Activated naive CD4-positive, alpha-beta T cell treated with anti-CD3 and anti-CD28 coated beads, Interleukin-2, amount 10 ng/mL, durations not matched to agents 7 days and 5 days (primary cell): ENCODE results near the gene ROBO1.

Experiments used
- CTCF ChIA-PET: fragments of 350-600 bp; sonication (Branson Sonifier 250); formaldehyde crosslinking; loops from one replicate; lab custom pipeline; 2021; ENCODE audit warnings: antibody characterized with exemption; lab: Charles Lee
- DNase-seq: peaks from one replicate; pipeline ENCODE4 v3.0.0-alpha.2; 2020
- H3K27ac Mint-ChIP-seq: one replicate; pipeline ENCODE4 v1.8.0; 2021; ENCODE audit warnings: mild to moderate bottlenecking, moderate library complexity, mixed read lengths
- H3K27me3 Mint-ChIP-seq: one replicate; pipeline ENCODE4 v1.8.0; 2021; ENCODE audit warnings: mild to moderate bottlenecking, mixed read lengths
- H3K36me3 Mint-ChIP-seq: one replicate; pipeline ENCODE4 v1.8.0; 2021; ENCODE audit warnings: mixed read lengths
- H3K4me1 Mint-ChIP-seq: one replicate; pipeline ENCODE4 v1.8.0; 2021; ENCODE audit warnings: mixed read lengths
- H3K4me3 Mint-ChIP-seq: one replicate; pipeline ENCODE4 v1.8.0; 2021; ENCODE audit warnings: mild to moderate bottlenecking, moderate library complexity, mixed read lengths
- H3K9me3 Mint-ChIP-seq: one replicate; pipeline ENCODE4 v1.8.0; 2021; ENCODE audit warnings: mixed read lengths

Gene ROBO1

DNA sequence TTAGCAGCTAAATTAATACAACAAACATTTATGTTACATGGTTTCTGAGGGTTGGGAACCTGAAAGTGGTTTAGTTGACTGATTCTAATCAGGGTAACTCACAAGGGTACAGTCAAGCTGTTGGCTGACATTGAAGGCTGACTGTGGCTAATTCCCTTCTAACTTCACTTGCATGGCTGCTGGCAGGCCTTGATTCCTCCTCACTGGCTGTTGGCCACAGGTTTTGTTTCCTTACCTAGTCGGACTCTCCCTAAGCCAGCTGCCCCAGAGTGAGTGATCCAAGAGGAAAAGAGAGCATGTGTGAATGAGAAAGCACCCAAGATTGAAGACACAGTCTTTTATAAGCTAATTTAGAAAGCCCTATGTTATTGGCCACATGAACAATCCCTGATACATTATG is 700.1 kb downstream of the ROBO1 start:
- Mint-ChIP-seq H3K27ac (no peak overlapping the region), H3K4me1 (no peaks in the 10 kb centered on the region), H3K4me3 (no peak overlapping the region), H3K27me3 (no peaks in the 10 kb centered on the region), H3K36me3 (no peaks in the 10 kb centered on the region), H3K9me3 (peaks cover 10% of the 10 kb centered on the region)
- DNase-seq = no peak
- CTCF ChIA-PET = no interaction called here

DNA sequence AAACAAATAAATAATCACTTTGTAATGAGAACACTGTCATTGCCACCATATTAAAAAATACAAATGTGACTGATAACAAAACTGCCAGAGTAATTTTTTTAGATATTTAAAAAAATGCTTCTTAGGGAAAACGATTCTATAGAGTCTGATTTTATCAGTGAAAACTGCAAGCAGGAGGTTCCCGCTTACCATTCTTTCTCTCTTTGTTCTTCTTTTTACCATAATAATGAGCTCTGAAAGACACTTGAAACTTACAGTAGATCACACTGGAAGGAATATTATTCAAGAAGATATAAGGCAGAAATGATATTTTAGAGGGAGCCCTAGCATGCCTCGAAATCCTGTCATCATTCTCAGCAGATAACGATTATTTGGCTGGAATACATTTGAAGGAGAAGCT is 701.3 kb downstream of the ROBO1 start:
- CTCF ChIA-PET = no interaction called here
- no peaks in the 10 kb centered on the region for H3K36me3 Mint-ChIP-seq
- H3K27me3 Mint-ChIP-seq = no peaks in the 10 kb centered on the region
- DNase-seq = no peak
- H3K9me3 Mint-ChIP-seq = peaks cover 12% of the 10 kb centered on the region
- H3K4me3 Mint-ChIP-seq = no peak overlapping the region
- H3K27ac Mint-ChIP-seq = no peak overlapping the region
- H3K4me1 Mint-ChIP-seq = no peaks in the 10 kb centered on the region

DNA sequence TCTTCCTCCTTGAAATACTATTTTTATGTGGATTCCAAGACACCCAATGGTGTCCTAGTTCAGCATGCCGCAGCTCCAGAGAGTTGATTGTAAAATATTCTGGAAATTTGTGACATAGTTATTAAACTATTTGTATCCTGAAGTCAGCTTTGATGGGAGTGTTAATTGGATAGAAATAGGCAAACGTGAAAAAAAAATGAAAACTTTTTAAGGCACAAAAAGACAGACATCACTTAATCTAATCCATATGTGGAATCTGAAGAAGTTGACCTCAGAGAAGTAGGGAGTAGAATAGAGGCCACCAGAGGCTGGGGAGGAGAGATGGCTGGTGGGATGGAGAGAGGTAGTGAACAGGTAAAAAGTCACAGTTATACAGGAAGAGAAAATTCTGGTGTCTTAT is 704.2 kb downstream of the ROBO1 start:
- H3K9me3 Mint-ChIP-seq = peaks cover 24% of the 10 kb centered on the region
- no peaks in the 10 kb centered on the region for H3K27me3 Mint-ChIP-seq
- H3K27ac Mint-ChIP-seq = no peak overlapping the region
- no peaks in the 10 kb centered on the region for H3K36me3 Mint-ChIP-seq
- DNase-seq = no peak
- H3K4me3 Mint-ChIP-seq = no peak overlapping the region
- H3K4me1 Mint-ChIP-seq = no peaks in the 10 kb centered on the region
- CTCF ChIA-PET = interaction anchor here (0.7 kb wide), 1 partner anchor 37 kb away, joined by 4 read pairs; no protein-coding TSS in a partner anchor

DNA sequence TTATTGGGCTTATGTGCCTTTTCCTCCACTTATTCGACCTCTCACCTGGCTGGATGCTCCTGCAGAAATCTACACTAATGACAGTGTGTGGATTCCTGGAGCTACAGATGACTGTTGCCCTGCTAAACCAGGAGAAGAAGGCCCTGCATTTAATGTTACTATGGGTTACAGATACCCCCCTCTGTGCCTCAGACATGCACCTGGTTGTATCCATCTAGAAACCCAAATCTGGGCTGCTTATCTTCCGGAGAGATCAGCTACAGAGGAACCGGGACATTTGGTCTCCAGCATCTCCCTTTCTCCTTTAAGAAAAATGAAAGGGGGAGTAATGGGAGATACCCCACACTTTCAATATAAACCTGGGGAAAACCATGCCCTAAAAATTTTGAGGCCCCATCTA is 710.0 kb downstream of the ROBO1 start:
- Mint-ChIP-seq H3K36me3 (no peaks in the 10 kb centered on the region), H3K4me3 (no peak overlapping the region), H3K27me3 (no peaks in the 10 kb centered on the region), H3K27ac (no peak overlapping the region), H3K9me3 (peaks cover 32% of the 10 kb centered on the region), H3K4me1 (no peaks in the 10 kb centered on the region)
- no peak for DNase-seq
- CTCF ChIA-PET = no interaction called here

DNA sequence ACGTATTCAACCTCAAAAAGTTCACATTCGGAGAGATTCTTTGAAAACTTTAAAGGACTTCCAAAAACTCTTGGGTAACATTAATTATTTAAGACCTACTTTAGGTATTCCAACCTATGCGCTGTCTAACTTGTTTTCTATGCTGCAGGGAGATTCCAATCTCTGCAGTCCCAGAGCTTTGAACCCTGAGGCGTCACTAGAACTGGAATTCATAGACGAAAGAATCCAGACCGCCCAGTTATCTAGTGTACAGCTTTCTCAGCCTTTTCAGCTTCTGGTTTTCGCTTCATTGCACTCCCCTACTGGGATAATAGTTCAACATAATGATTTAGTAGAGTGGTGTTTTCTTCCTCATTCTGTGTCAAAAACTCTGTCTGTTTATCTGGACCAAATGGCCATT is 711.3 kb downstream of the ROBO1 start:
- Mint-ChIP-seq H3K9me3 (peaks cover 41% of the 10 kb centered on the region), H3K4me1 (no peaks in the 10 kb centered on the region), H3K4me3 (no peak overlapping the region), H3K27me3 (no peaks in the 10 kb centered on the region), H3K27ac (no peak overlapping the region), H3K36me3 (no peaks in the 10 kb centered on the region)
- DNase-seq = no peak
- CTCF ChIA-PET = no interaction called here

DNA sequence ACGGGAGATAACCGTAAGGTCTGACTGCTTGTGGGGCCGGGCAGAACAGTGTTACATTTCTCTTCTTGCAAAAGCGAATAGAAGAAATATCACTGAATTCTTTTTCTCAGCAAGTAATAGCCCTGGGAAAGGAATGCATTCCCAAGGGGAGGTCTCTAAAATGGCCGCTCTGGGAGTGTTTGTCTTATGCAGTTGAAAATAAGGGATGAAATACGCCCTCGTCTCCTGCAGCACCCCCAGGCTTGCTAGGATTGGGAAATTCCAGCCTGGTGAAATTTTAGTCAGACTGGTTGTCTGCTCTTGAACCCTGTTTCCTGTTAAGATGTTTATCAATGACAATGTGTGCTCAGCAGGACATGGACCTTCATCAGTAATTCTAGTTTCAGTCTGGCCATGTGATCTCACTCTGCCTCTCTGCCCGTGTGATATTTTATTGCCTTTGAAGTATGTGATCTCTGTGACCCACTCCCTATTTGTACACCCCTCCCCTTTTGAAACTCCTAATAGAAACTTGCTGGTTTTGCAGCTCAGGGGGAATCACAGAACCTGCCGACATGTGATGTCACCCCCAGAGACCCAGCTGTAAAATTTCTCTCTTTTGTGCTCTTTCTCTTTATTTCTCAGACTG is 715.6 kb downstream of the ROBO1 start:
- no peaks in the 10 kb centered on the region for H3K4me1 Mint-ChIP-seq
- no peaks in the 10 kb centered on the region for H3K36me3 Mint-ChIP-seq
- no peaks in the 10 kb centered on the region for H3K27me3 Mint-ChIP-seq
- no peak for DNase-seq
- no peak overlapping the region for H3K27ac Mint-ChIP-seq
- H3K9me3 Mint-ChIP-seq = peaks cover 47% of the 10 kb centered on the region
- no peak overlapping the region for H3K4me3 Mint-ChIP-seq
- CTCF ChIA-PET = no interaction called here

DNA sequence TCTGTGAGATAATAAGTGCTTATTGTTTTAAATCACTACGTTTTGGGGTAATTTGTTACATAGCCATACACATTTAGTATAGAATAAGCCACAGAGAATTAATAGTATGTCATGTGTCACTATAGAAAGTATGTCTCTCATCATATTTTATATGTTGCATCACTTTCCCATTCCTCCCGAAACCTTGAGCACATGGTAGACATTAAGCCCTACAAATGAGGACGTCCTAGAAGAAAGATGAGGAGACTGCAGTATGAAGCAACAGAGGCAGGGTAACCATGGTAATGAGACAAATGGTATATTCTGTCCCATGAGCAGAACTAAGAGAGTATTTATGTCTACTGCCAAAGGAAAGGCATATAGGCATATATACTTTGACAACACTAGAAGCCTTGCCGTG is 720.2 kb downstream of the ROBO1 start:
- Mint-ChIP-seq H3K27ac (no peak overlapping the region), H3K9me3 (peaks cover 31% of the 10 kb centered on the region), H3K4me3 (no peak overlapping the region), H3K4me1 (no peaks in the 10 kb centered on the region), H3K36me3 (no peaks in the 10 kb centered on the region), H3K27me3 (no peaks in the 10 kb centered on the region)
- no peak for DNase-seq
- CTCF ChIA-PET = no interaction called here

DNA sequence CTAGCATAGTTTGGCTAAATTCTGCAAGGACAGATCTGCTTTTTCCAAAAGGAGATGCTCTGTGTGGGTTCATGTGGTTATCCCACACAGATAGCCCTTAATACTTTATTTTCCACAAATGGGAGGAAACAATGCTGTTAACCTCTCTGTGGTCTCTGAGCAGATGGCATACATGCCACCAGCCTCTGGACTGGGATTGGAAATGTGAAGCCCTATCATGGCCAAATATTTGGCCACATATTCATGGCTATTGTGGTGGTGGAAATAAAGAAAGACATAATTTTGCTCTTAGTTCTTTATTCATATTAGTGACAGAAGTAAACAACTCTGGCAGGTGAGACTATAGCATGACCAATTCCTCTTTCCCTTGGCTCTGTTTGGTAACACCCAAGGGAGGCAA is 726.2 kb downstream of the ROBO1 start:
- Mint-ChIP-seq H3K27ac (no peak overlapping the region), H3K4me1 (no peaks in the 10 kb centered on the region), H3K4me3 (no peak overlapping the region), H3K27me3 (no peaks in the 10 kb centered on the region), H3K9me3 (peaks cover 1% of the 10 kb centered on the region), H3K36me3 (no peaks in the 10 kb centered on the region)
- no peak for DNase-seq
- CTCF ChIA-PET = no interaction called here

DNA sequence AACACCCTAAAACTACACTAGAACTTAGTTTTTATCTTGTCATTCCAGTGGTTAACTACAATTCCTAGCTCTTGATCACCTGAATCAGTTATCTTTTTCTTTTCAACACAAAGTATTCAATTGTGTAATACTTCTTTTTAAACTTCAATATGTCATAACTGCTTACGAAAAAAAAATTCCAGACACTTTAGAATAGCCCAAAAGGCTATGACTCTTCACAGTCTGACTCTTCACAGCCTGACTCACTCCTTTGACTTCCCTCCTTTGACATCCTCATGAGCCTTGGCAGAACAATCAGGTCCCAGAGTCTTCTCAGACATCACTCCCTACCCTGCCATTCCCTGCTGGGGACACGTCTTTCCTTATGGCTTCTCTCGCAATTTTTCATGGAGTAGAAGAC is 727.1 kb downstream of the ROBO1 start:
- Mint-ChIP-seq H3K27ac (no peak overlapping the region), H3K9me3 (peaks cover 1% of the 10 kb centered on the region), H3K36me3 (no peaks in the 10 kb centered on the region), H3K4me3 (no peak overlapping the region), H3K4me1 (no peaks in the 10 kb centered on the region), H3K27me3 (no peaks in the 10 kb centered on the region)
- no peak for DNase-seq
- CTCF ChIA-PET = interaction anchor here (0.5 kb wide), 1 partner anchor 167 kb away, joined by 3 read pairs; no protein-coding TSS in a partner anchor

DNA sequence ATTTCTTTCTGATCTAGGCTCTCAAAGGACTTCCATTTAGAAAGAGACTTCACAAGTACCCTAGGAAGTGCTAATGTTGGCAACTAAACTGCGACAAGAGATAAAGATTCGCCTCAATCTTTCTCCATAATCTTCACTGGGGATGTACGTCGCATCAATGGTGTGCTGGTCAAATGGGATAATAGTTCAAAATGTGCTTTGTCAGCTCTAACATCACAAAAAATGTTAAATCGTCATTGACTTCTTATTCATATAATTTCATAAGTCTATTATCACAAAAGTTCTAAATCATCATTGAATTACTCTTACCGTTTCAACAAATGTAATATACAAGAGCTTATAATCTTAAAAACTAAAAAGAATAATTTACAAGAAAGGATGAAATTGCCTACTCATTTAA is 727.7 kb downstream of the ROBO1 start:
- H3K9me3 Mint-ChIP-seq = peaks cover 1% of the 10 kb centered on the region
- CTCF ChIA-PET = interaction anchor here (0.5 kb wide), 1 partner anchor 167 kb away, joined by 3 read pairs; no protein-coding TSS in a partner anchor
- H3K4me3 Mint-ChIP-seq = no peak overlapping the region
- no peaks in the 10 kb centered on the region for H3K27me3 Mint-ChIP-seq
- H3K36me3 Mint-ChIP-seq = no peaks in the 10 kb centered on the region
- no peak overlapping the region for H3K27ac Mint-ChIP-seq
- no peak for DNase-seq
- no peaks in the 10 kb centered on the region for H3K4me1 Mint-ChIP-seq

DNA sequence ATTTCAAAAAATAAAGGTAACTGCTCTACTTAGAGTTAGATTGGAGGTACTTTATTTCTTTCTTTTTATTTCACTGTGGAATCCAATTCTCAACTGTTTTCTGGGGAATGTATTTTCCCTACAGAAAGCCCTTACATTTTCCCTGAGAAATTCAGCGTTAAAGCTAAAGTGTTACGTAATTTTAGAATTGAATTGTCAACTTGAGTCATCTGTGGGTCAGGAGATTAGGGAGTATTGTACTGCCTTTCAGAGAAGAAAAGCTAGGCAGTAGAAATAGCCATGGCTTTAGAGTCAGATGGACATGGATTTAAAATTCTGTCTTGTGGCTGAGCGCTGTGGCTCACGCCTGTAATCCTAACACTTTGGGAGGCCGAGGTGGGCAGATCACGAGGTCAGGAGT is 728.6 kb downstream of the ROBO1 start:
- Mint-ChIP-seq H3K27me3 (no peaks in the 10 kb centered on the region), H3K27ac (no peak overlapping the region), H3K9me3 (peaks cover 1% of the 10 kb centered on the region), H3K36me3 (no peaks in the 10 kb centered on the region), H3K4me1 (no peaks in the 10 kb centered on the region), H3K4me3 (no peak overlapping the region)
- CTCF ChIA-PET = no interaction called here
- DNase-seq = no peak

DNA sequence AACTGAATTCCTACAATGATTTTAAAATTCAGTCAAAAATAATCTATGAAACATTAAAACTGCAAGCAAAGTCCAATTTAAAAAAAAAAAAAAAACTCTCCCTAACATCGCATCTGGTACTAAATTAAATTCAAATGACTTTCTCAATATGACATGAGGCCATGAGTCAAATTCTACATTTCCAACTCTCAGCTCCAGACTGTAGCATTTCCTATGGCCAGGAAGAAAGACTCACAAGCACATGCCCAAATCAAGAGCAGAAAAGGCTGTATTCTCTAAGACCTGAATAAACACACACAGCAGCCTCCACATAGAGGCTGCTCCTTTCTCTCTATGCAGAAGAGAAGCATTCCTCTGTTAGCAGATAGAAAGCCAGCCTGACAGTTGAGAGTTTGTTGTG is 729.2 kb downstream of the ROBO1 start:
- CTCF ChIA-PET = no interaction called here
- no peaks in the 10 kb centered on the region for H3K36me3 Mint-ChIP-seq
- peaks cover 1% of the 10 kb centered on the region for H3K9me3 Mint-ChIP-seq
- no peak overlapping the region for H3K4me3 Mint-ChIP-seq
- DNase-seq = no peak
- H3K27me3 Mint-ChIP-seq = no peaks in the 10 kb centered on the region
- no peaks in the 10 kb centered on the region for H3K4me1 Mint-ChIP-seq
- no peak overlapping the region for H3K27ac Mint-ChIP-seq

DNA sequence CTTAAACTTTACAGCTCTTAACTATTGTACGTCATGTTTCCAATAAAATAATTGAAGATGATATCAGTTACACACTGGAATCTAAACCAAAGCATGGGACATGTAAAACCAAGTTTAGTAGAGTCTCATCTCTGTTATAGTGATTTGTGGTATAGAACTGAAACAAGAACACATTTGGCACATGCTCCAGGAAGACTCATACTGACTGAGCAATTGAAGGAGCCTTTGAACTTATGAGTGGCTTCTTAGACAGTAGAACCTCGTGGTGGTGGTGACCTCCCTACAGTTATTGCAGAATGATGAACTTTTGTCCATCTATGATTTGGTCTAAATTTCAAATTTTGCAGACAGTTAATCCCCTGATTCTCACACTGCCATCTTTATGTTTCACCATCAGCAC is 729.7 kb downstream of the ROBO1 start:
- Mint-ChIP-seq H3K36me3 (no peaks in the 10 kb centered on the region), H3K4me1 (no peaks in the 10 kb centered on the region), H3K27ac (no peak overlapping the region), H3K4me3 (no peak overlapping the region), H3K9me3 (peaks cover 1% of the 10 kb centered on the region), H3K27me3 (no peaks in the 10 kb centered on the region)
- CTCF ChIA-PET = no interaction called here
- no peak for DNase-seq

DNA sequence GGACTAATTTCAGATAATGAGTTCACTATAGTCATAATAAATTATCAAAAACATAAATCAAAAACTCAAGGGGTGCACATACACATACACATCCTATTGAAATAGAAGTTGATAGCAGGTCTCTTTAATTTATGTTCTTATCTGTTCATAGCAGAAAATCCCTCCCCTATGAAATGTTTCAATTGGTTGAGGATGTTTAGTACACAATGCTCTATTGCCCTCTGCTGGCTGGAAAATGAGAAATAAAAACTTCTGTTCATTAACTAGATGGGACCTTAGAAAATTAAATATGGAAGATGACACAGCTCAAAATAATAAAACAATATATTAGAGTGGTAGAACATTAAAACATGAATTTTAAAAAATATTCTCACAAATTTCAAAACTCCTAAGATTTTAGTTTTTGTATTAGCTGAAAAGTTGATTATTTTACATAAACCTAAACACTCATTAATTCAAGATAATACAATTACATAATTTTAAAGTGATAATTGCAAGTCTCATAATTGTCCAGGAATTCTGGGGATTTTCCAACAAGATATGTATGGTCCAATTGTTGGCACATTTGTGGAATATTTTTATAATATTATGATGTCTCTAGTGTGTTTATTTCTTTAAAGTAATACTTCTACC is 735.0 kb downstream of the ROBO1 start:
- no peaks in the 10 kb centered on the region for H3K9me3 Mint-ChIP-seq
- H3K27me3 Mint-ChIP-seq = no peaks in the 10 kb centered on the region
- DNase-seq = no peak
- H3K36me3 Mint-ChIP-seq = no peaks in the 10 kb centered on the region
- no peaks in the 10 kb centered on the region for H3K4me1 Mint-ChIP-seq
- CTCF ChIA-PET = interaction anchor here (1.8 kb wide), 1 partner anchor 375 kb away, joined by 7 read pairs; no protein-coding TSS in a partner anchor
- no peak overlapping the region for H3K27ac Mint-ChIP-seq
- H3K4me3 Mint-ChIP-seq = no peak overlapping the region

DNA sequence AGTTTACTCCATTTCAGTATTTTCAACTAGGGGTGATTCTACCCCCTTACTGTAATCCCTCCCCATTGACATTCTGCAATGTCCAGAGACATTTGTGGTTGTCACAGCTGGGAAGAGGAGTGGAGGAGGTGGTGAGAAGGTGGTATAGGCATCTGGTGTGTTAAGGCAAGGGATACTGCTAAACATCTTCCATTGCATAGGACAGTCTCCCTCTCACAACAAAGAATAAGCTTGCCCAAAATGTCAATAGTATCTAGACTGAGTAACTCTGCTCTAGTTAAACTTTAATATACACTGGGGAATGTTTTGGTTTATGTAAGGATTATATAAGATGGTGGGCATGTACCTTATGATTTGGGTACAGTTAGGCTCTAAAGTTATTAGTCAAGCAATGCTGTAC is 737.6 kb downstream of the ROBO1 start:
- CTCF ChIA-PET = no interaction called here
- no peak overlapping the region for H3K27ac Mint-ChIP-seq
- no peak overlapping the region for H3K4me3 Mint-ChIP-seq
- DNase-seq = no peak
- no peaks in the 10 kb centered on the region for H3K27me3 Mint-ChIP-seq
- no peaks in the 10 kb centered on the region for H3K9me3 Mint-ChIP-seq
- no peaks in the 10 kb centered on the region for H3K36me3 Mint-ChIP-seq
- no peaks in the 10 kb centered on the region for H3K4me1 Mint-ChIP-seq
